Measurements from ENCODE around the gene POMGNT1. TPM values are rescaled to one million over a fixed set of nuclear protein-coding genes. Genes with fewer than 3 reads are reported as not detected.
A peak's percentile ranks its signal among the peaks of the same experiment; 100 is the strongest.

Gene POMGNT1
- total and polyA plus RNA-seq, 3 experiments from 2014 or later: 34.2 to 61.4 (median 56.4) TPM

GRCh38 chr1:46205791-46206190 lies 7.6 kb upstream of the POMGNT1 start:
- Histone ChIP-seq H3K36me3 (ENCODE audit: insufficient read depth, low read length) (no peaks in the 10 kb centered on the region), H3K4me3 (ENCODE audit: low read length) (no peak overlapping the region), H3K4me1 (ENCODE audit: insufficient read depth, low read length) (peaks cover 12% of the 10 kb centered on the region), H3K9me3 (ENCODE audit: low read length) (no peaks in the 10 kb centered on the region), H3K27ac (ENCODE audit: low read depth, low read length) (no peak overlapping the region), H3K27me3 (ENCODE audit: insufficient read depth, low read length, poor library complexity, severe bottlenecking) (no peaks in the 10 kb centered on the region)
- H3K4me3 Mint-ChIP-seq: peak overlapping the region in 1 of 7 donors; percentile 50
- ChIA-PET POLR2A (no interaction called here), CTCF (interaction anchor here (1.4 kb wide), 1 partner anchor 18 kb away, joined by 7 read pairs; no protein-coding TSS in a partner anchor)
- H3K36me3 Mint-ChIP-seq: no peaks in the 10 kb centered on the region
- no peaks in the 10 kb centered on the region for H3K9me3 Mint-ChIP-seq
- no peaks in the 10 kb centered on the region for H3K27me3 Mint-ChIP-seq
- H3K27ac Mint-ChIP-seq: no peak overlapping the region
- H3K4me1 Mint-ChIP-seq: peaks cover 6 to 16% (median 6%) of the 10 kb centered on the region in 3 donors
- DNase-seq: peak in 1 of 5 donors; percentile 22

GRCh38 chr1:46205141-46205540 lies 6.9 kb upstream of the POMGNT1 start:
- Histone ChIP-seq H3K4me3 (ENCODE audit: low read length) (no peak overlapping the region), H3K27ac (ENCODE audit: low read depth, low read length) (no peak overlapping the region), H3K36me3 (ENCODE audit: insufficient read depth, low read length) (no peaks in the 10 kb centered on the region), H3K27me3 (ENCODE audit: insufficient read depth, low read length, poor library complexity, severe bottlenecking) (no peaks in the 10 kb centered on the region), H3K4me1 (ENCODE audit: insufficient read depth, low read length) (peaks cover 12% of the 10 kb centered on the region), H3K9me3 (ENCODE audit: low read length) (no peaks in the 10 kb centered on the region)
- H3K36me3 Mint-ChIP-seq: no peaks in the 10 kb centered on the region
- H3K27ac Mint-ChIP-seq: no peak overlapping the region
- peaks cover 6 to 16% (median 8%) of the 10 kb centered on the region in 3 donors for H3K4me1 Mint-ChIP-seq
- CTCF ChIA-PET: interaction anchor here (1.4 kb wide), 1 partner anchor 19 kb away, joined by 7 read pairs; no protein-coding TSS in a partner anchor
- POLR2A ChIA-PET: no interaction called here
- no peaks in the 10 kb centered on the region for H3K9me3 Mint-ChIP-seq
- peaks cover 0 to 2% of the 10 kb centered on the region in 2 donors for H3K27me3 Mint-ChIP-seq
- DNase-seq: no peak
- H3K4me3 Mint-ChIP-seq: peak overlapping the region in 1 of 7 donors; percentile 50

GRCh38 chr1:46204406-46204742 lies 6.1 kb upstream of the POMGNT1 start:
- Histone ChIP-seq H3K27ac (ENCODE audit: low read depth, low read length) (no peak overlapping the region), H3K27me3 (ENCODE audit: insufficient read depth, low read length, poor library complexity, severe bottlenecking) (no peaks in the 10 kb centered on the region), H3K36me3 (ENCODE audit: insufficient read depth, low read length) (no peaks in the 10 kb centered on the region), H3K4me3 (ENCODE audit: low read length) (no peak overlapping the region), H3K4me1 (ENCODE audit: insufficient read depth, low read length) (peaks cover 15% of the 10 kb centered on the region), H3K9me3 (ENCODE audit: low read length) (no peaks in the 10 kb centered on the region)
- Mint-ChIP-seq H3K9me3 (no peaks in the 10 kb centered on the region), H3K27ac (no peak overlapping the region), H3K4me1 (peaks cover 6 to 17% (median 10%) of the 10 kb centered on the region in 3 donors), H3K27me3 (peaks cover 0 to 2% of the 10 kb centered on the region in 2 donors), H3K36me3 (no peaks in the 10 kb centered on the region), H3K4me3 (peak overlapping the region in 5 of 7 donors; percentile 22 to 85 (median 72))
- ChIA-PET POLR2A (no interaction called here), CTCF (interaction anchor here (1.3 to 1.4 kb wide), 2 partner anchors 19 kb away, joined by 5 to 7 read pairs; no protein-coding TSS in a partner anchor)
- DNase-seq: no peak

- Histone ChIP-seq H3K27ac (ENCODE audit: low read depth, low read length) (no peak overlapping the region), H3K4me1 (ENCODE audit: insufficient read depth, low read length) (peaks cover 20% of the 10 kb centered on the region), H3K36me3 (ENCODE audit: insufficient read depth, low read length) (no peaks in the 10 kb centered on the region), H3K9me3 (ENCODE audit: low read length) (no peaks in the 10 kb centered on the region), H3K4me3 (ENCODE audit: low read length) (peak overlapping the region; percentile 65), H3K27me3 (ENCODE audit: insufficient read depth, low read length, poor library complexity, severe bottlenecking) (no peaks in the 10 kb centered on the region)
- Mint-ChIP-seq H3K9me3 (no peaks in the 10 kb centered on the region), H3K27ac (peak overlapping the region in 2 of 8 donors; percentile 6 to 52), H3K4me3 (peak overlapping the region; percentile 28 to 85 (median 72)), H3K27me3 (peaks cover 0 to 2% of the 10 kb centered on the region in 2 donors), H3K4me1 (peaks cover 11 to 20% (median 13%) of the 10 kb centered on the region in 3 donors), H3K36me3 (no peaks in the 10 kb centered on the region)
- no peak for DNase-seq
- CTCF ChIA-PET: interaction anchor here (1.3 kb wide), 1 partner anchor 20 kb away, joined by 5 read pairs; no protein-coding TSS in a partner anchor
- POLR2A ChIA-PET: no interaction called here
Observed at GRCh38 chr1:46203738-46204405, 5.6 kb upstream of the POMGNT1 start.

- H3K9me3 Mint-ChIP-seq: no peaks in the 10 kb centered on the region
- no peak overlapping the region for H3K27ac ChIP-seq (ENCODE audit: low read depth, low read length)
- peaks cover 26 to 46% (median 34%) of the 10 kb centered on the region in 3 donors for H3K4me1 Mint-ChIP-seq
- H3K36me3 Mint-ChIP-seq: peaks cover 0 to 23% (median 3%) of the 10 kb centered on the region in 3 donors
- CTCF ChIA-PET: interaction anchor here (0.9 kb wide), 1 partner anchor 46 kb away, joined by 3 read pairs; no protein-coding TSS in a partner anchor
- POLR2A ChIA-PET: interaction anchor here (1.7 kb wide), 1 partner anchor 48 kb away, joined by 5 read pairs; the partner anchor contains the start of gene RAD54L
- no peak overlapping the region for H3K4me3 ChIP-seq (ENCODE audit: low read length)
- H3K9me3 ChIP-seq (ENCODE audit: low read length): no peaks in the 10 kb centered on the region
- no peak for DNase-seq
- peaks cover 39% of the 10 kb centered on the region for H3K4me1 ChIP-seq (ENCODE audit: insufficient read depth, low read length)
- H3K27me3 ChIP-seq (ENCODE audit: insufficient read depth, low read length, poor library complexity, severe bottlenecking): no peaks in the 10 kb centered on the region
- H3K4me3 Mint-ChIP-seq: peak overlapping the region; percentile 52 to 87 (median 70)
- H3K27me3 Mint-ChIP-seq: peaks cover 0 to 2% of the 10 kb centered on the region in 2 donors
- peaks cover 6% of the 10 kb centered on the region for H3K36me3 ChIP-seq (ENCODE audit: insufficient read depth, low read length)
- H3K27ac Mint-ChIP-seq: peak overlapping the region in 4 of 8 donors; percentile 12 to 88 (median 69)
Observed at GRCh38 chr1:46199233-46199749, 1.1 kb upstream of the POMGNT1 start.

- Histone ChIP-seq H3K27me3 (ENCODE audit: insufficient read depth, low read length, poor library complexity, severe bottlenecking) (no peaks in the 10 kb centered on the region), H3K9me3 (ENCODE audit: low read length) (no peaks in the 10 kb centered on the region), H3K4me1 (ENCODE audit: insufficient read depth, low read length) (peaks cover 28% of the 10 kb centered on the region), H3K36me3 (ENCODE audit: insufficient read depth, low read length) (peaks cover 17% of the 10 kb centered on the region), H3K4me3 (ENCODE audit: low read length) (peak overlapping the region; percentile 87), H3K27ac (ENCODE audit: low read depth, low read length) (peak overlapping the region; percentile 67)
- Mint-ChIP-seq H3K27me3 (peaks cover 0 to 2% of the 10 kb centered on the region in 2 donors), H3K4me1 (peaks cover 21 to 31% (median 28%) of the 10 kb centered on the region in 3 donors), H3K9me3 (no peaks in the 10 kb centered on the region), H3K36me3 (peaks cover 0 to 40% (median 6%) of the 10 kb centered on the region in 3 donors), H3K27ac (peak overlapping the region in 6 of 8 donors; percentile 21 to 88 (median 84)), H3K4me3 (peak overlapping the region; percentile 80 to 92 (median 87))
- ChIA-PET CTCF (interaction anchor here (0.9 to 1.4 kb wide), 2 partner anchors 23 to 26 kb away, joined by 3 to 8 read pairs; no protein-coding TSS in a partner anchor), POLR2A (no interaction called here)
- no peak for DNase-seq
Observed at GRCh38 chr1:46197560-46197963, 672 bp downstream of the POMGNT1 start.

- Histone ChIP-seq H3K27me3 (ENCODE audit: insufficient read depth, low read length, poor library complexity, severe bottlenecking) (no peaks in the 10 kb centered on the region), H3K4me3 (ENCODE audit: low read length) (no peak overlapping the region), H3K9me3 (ENCODE audit: low read length) (no peaks in the 10 kb centered on the region), H3K4me1 (ENCODE audit: insufficient read depth, low read length) (peaks cover 26% of the 10 kb centered on the region), H3K36me3 (ENCODE audit: insufficient read depth, low read length) (peaks cover 17% of the 10 kb centered on the region), H3K27ac (ENCODE audit: low read depth, low read length) (no peak overlapping the region)
- Mint-ChIP-seq H3K4me3 (peak overlapping the region in 6 of 7 donors; percentile 29 to 92 (median 88)), H3K9me3 (no peaks in the 10 kb centered on the region), H3K27ac (peak overlapping the region in 1 of 8 donors; percentile 43), H3K36me3 (peaks cover 0 to 49% (median 6%) of the 10 kb centered on the region in 3 donors), H3K4me1 (peaks cover 20 to 30% (median 28%) of the 10 kb centered on the region in 3 donors), H3K27me3 (peaks cover 0 to 2% of the 10 kb centered on the region in 2 donors)
- POLR2A ChIA-PET: no interaction called here
- no peak for DNase-seq
- CTCF ChIA-PET: no interaction called here
Observed at GRCh38 chr1:46196609-46197008, 1.6 kb downstream of the POMGNT1 start.
